Duodenal mucosa (tissue), 2 donors: ENCODE results near the gene STMN3.
"Not testable (repeated sequence)": the region's sequence is repeated elsewhere in the genome, so short reads cannot be mapped to it uniquely, and the experiment has no call there.

Source experiments
- H3K27ac ChIP-seq: one replicate; pipeline ENCODE4 v1.7.0; 2013; ENCODE audit warnings: low read depth, low read length
- H3K27me3 ChIP-seq, 2 donors: one replicate each; pipeline ENCODE4 v1.7.0; 2013; ENCODE audit warnings: low read length in 2 of 2, control low read depth in 1 of 2; ENCODE audit not compliant: insufficient read depth in 2 of 2, control insufficient read depth in 1 of 2
- H3K36me3 ChIP-seq, 2 donors: one replicate each; pipeline ENCODE4 v1.7.0; 2013; ENCODE audit warnings: low read length in 2 of 2, control low read depth in 1 of 2; ENCODE audit not compliant: insufficient read depth in 2 of 2, control insufficient read depth in 1 of 2
- H3K4me1 ChIP-seq, 2 donors: one replicate each; pipeline ENCODE4 v1.7.0; 2013; ENCODE audit warnings: low read length in 2 of 2, control low read depth in 1 of 2; ENCODE audit not compliant: insufficient read depth in 2 of 2, control insufficient read depth in 1 of 2
- H3K4me3 ChIP-seq, 2 donors: one replicate each; pipeline ENCODE4 v1.7.0; 2013; ENCODE audit warnings: low read length in 2 of 2, low read depth in 1 of 2
- H3K9ac ChIP-seq, 2 donors: one replicate each; pipeline ENCODE4 v1.7.0; 2013; ENCODE audit warnings: low read length in 2 of 2, low read depth in 1 of 2
- H3K9me3 ChIP-seq, 2 donors: one replicate each; pipeline ENCODE4 v1.7.0; 2013; ENCODE audit warnings: low read length in 2 of 2, control low read depth in 1 of 2; ENCODE audit not compliant: control insufficient read depth in 1 of 2

The STMN3 gene

GRCh38 chr20:63661959-63662812, 9.0 kb upstream of the STMN3 start:
- Histone ChIP-seq H3K4me1 (peaks cover 7 to 17% of the 10 kb centered on the region in 2 donors), H3K9me3 (no peaks in the 10 kb centered on the region), H3K4me3 (no peak overlapping the region), H3K36me3 (peaks cover 12 to 43% of the 10 kb centered on the region in 2 donors), H3K9ac (no peak overlapping the region), H3K27ac (no peak overlapping the region), H3K27me3 (no peaks in the 10 kb centered on the region)

GRCh38 chr20:63661108-63661507, 7.9 kb upstream of the STMN3 start:
- Histone ChIP-seq H3K4me3 (no peak overlapping the region), H3K4me1 (peaks cover 7 to 19% of the 10 kb centered on the region in 2 donors), H3K36me3 (peaks cover 9 to 37% of the 10 kb centered on the region in 2 donors), H3K9ac (no peak overlapping the region), H3K27ac (no peak overlapping the region), H3K27me3 (no peaks in the 10 kb centered on the region), H3K9me3 (no peaks in the 10 kb centered on the region)

- Histone ChIP-seq H3K9me3 (no peaks in the 10 kb centered on the region), H3K27me3 (no peaks in the 10 kb centered on the region), H3K27ac (no peak overlapping the region), H3K4me3 (no peak overlapping the region), H3K4me1 (peaks cover 7 to 19% of the 10 kb centered on the region in 2 donors), H3K9ac (no peak overlapping the region), H3K36me3 (peaks cover 4 to 32% of the 10 kb centered on the region in 2 donors)
These were observed 7.4 kb upstream of the STMN3 start for GRCh38 chr20:63660622-63661021.

- Histone ChIP-seq H3K36me3 (peaks cover 3 to 32% of the 10 kb centered on the region in 2 donors), H3K4me1 (peaks cover 7 to 19% of the 10 kb centered on the region in 2 donors)
These were observed 7.0 kb upstream of the STMN3 start for GRCh38 chr20:63660174-63660573.

GRCh38 chr20:63659370-63659769, 6.1 kb upstream of the STMN3 start:
- no peaks in the 10 kb centered on the region for H3K9me3 ChIP-seq
- no peak overlapping the region for H3K27ac ChIP-seq
- H3K36me3 ChIP-seq: peaks cover 3 to 32% of the 10 kb centered on the region in 2 donors
- H3K4me3 ChIP-seq: peak overlapping the region; percentile 85 to 88
- peak overlapping the region in 1 of 2 donors; percentile 75 for H3K9ac ChIP-seq
- H3K27me3 ChIP-seq: peaks cover 0 to 12% of the 10 kb centered on the region in 2 donors
- H3K4me1 ChIP-seq: peaks cover 7 to 19% of the 10 kb centered on the region in 2 donors

More at GRCh38 chr20:63660174-63660573, 7.0 kb upstream of the STMN3 start:
- not testable (repeated sequence) for H3K9me3 ChIP-seq, H3K27ac ChIP-seq, H3K4me3 ChIP-seq, H3K9ac ChIP-seq, H3K27me3 ChIP-seq

- peaks cover 3 to 31% of the 10 kb centered on the region in 2 donors for H3K36me3 ChIP-seq
- H3K4me3 ChIP-seq: peak overlapping the region; percentile 85 to 88
- peaks cover 7 to 21% of the 10 kb centered on the region in 2 donors for H3K4me1 ChIP-seq
- H3K27me3 ChIP-seq: peaks cover 3 to 14% of the 10 kb centered on the region in 2 donors
- H3K9ac ChIP-seq: peak overlapping the region; percentile 75 to 78
- H3K27ac ChIP-seq: peak overlapping the region; percentile 75
- H3K9me3 ChIP-seq: no peaks in the 10 kb centered on the region
These were observed 5.5 kb upstream of the STMN3 start for GRCh38 chr20:63658749-63659187.

GRCh38 chr20:63657937-63658748, 4.9 kb upstream of the STMN3 start, which contains the start of gene RTEL1:
Gene RTEL1 (plus strand): TSS chr20:63658312. CDS start chr20:63659403, 1,091 bp downstream.
- Histone ChIP-seq H3K9ac (peak within 1 kb of the TSS; percentile 75 to 78), H3K27ac (peak within 1 kb of the TSS; percentile 75), H3K4me1 (peaks cover 7 to 24% of the 10 kb centered on the region in 2 donors), H3K36me3 (peaks cover 3 to 25% of the 10 kb centered on the region in 2 donors), H3K4me3 (peak within 1 kb of the TSS; percentile 85 to 88), H3K27me3 (peaks cover 3 to 14% of the 10 kb centered on the region in 2 donors), H3K9me3 (no peaks in the 10 kb centered on the region)

- Histone ChIP-seq H3K27ac (no peak overlapping the region), H3K4me1 (peaks cover 7 to 24% of the 10 kb centered on the region in 2 donors), H3K9me3 (no peaks in the 10 kb centered on the region), H3K27me3 (peaks cover 3 to 17% of the 10 kb centered on the region in 2 donors), H3K4me3 (peak overlapping the region; percentile 85 to 88), H3K36me3 (peaks cover 2 to 18% of the 10 kb centered on the region in 2 donors), H3K9ac (peak overlapping the region; percentile 75 to 78)
These were observed 4.2 kb upstream of the STMN3 start for GRCh38 chr20:63657260-63657936.

- Histone ChIP-seq H3K4me3 (no peak overlapping the region), H3K9me3 (no peaks in the 10 kb centered on the region), H3K36me3 (peaks cover 0 to 10% of the 10 kb centered on the region in 2 donors), H3K27me3 (peaks cover 11 to 26% of the 10 kb centered on the region in 2 donors), H3K9ac (no peak overlapping the region), H3K27ac (no peak overlapping the region), H3K4me1 (peaks cover 7 to 24% of the 10 kb centered on the region in 2 donors)
These were observed 3.2 kb upstream of the STMN3 start for GRCh38 chr20:63656451-63656850.
